GM12873 (cell line): ENCODE data around the gene SORCS2.

Source experiments
- TF ChIP-seq, protein P1 (sequence below): IDR thresholded peaks from 2 replicates; pipeline ENCODE4 v1.5.1; 2012; ENCODE audit warnings: low read depth, mild to moderate bottlenecking, moderate library complexity, low read length, control low read depth; ENCODE audit not compliant: insufficient read depth; ENCODE audit errors: missing control alignments

SORCS2 gene

GRCh38 chr4:7202411-7202810, 10.1 kb downstream of the SORCS2 start:
- TF ChIP-seq, protein P1, sequence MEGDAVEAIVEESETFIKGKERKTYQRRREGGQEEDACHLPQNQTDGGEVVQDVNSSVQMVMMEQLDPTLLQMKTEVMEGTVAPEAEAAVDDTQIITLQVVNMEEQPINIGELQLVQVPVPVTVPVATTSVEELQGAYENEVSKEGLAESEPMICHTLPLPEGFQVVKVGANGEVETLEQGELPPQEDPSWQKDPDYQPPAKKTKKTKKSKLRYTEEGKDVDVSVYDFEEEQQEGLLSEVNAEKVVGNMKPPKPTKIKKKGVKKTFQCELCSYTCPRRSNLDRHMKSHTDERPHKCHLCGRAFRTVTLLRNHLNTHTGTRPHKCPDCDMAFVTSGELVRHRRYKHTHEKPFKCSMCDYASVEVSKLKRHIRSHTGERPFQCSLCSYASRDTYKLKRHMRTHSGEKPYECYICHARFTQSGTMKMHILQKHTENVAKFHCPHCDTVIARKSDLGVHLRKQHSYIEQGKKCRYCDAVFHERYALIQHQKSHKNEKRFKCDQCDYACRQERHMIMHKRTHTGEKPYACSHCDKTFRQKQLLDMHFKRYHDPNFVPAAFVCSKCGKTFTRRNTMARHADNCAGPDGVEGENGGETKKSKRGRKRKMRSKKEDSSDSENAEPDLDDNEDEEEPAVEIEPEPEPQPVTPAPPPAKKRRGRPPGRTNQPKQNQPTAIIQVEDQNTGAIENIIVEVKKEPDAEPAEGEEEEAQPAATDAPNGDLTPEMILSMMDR = no peak

DNA sequence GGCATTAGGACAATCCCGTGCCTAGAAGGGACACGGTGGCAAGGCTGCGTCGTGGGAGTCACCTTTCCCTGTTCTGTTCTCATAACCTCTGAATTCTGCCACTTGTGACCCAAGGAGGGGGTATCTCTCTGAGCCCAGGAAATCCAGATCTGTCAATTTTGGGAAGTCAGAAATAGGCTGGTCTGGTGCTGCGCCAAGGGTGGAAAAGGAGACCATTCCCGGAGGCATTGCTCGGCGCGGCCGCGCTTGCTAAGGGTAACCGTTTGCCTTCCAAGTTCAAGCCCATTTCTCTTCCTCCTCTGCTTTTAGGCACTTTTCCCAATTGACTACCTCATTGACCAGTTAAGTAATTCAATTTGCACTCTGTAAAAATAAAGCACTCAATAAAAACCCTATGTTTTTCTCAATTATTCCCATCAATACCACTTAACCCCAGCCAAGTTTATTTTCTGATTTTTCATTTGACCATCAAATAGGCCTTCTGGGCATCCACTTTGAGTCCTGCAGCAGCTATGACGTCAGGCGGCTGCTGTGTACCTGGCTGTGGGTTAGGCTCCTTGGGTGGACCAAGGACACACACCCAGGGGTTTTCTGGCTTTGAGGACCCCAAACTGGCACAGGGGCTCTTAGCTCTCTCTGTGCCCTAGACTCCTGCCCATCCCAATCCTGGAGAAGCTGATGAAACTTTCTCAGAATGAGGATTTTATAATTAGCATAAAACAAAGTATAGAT, 12.5 kb downstream of the SORCS2 start:
- TF ChIP-seq, protein P1 = no peak

- TF ChIP-seq, protein P1 = no peak
Measured at GRCh38 chr4:7206385-7206784, 14.0 kb downstream of the SORCS2 start.

- TF ChIP-seq, protein P1 = no peak
Measured at GRCh38 chr4:7206911-7207567, 14.7 kb downstream of the SORCS2 start.

DNA sequence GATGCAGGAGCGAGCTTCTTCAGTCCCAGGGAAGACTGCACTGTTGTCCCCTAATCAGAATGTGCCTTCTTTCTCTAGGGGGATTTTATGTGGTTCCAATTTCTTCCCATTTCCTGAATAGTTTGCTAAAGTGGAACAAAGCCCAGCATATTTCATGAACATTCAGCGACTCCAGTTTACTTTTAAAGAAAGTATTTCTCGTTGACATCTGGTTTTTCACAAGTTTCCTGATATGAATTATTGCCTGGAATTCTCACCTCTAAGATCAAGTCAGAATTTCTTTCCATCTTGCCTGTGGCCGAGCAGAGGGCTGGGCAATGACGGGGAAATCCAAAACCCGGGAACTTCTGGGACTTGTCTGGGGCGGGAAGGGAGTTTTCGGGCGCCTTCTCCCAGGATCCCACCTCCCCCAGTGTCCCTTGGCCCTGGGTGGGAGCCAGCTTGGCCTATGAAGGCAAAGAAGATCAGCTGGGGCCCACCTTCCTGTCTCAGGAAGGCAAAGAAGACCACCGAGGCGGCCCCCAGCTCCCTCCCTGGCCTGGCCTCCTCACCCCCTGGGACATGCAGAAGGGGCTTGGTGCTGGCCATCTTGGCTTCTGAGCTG, 15.4 kb downstream of the SORCS2 start:
- TF ChIP-seq, protein P1 = no peak

- TF ChIP-seq, protein P1 = no peak
Measured at GRCh38 chr4:7208509-7209451, 16.4 kb downstream of the SORCS2 start.
